Spleen (tissue), 3 donors: ENCODE results near the gene GATAD2A.

Experiments used
- POLR2A ChIP-seq, 3 donors: fragments of 450-650 bp; IDR thresholded peaks; one replicate each; pipeline ENCODE4 v1.5.1; 2017; ENCODE audit warnings: antibody characterized with exemption in 3 of 3, mild to moderate bottlenecking in 1 of 3
- POLR2AphosphoS5 ChIP-seq, 3 donors: sonication (generic); formaldehyde crosslinking; IDR thresholded peaks; one replicate each; pipeline ENCODE4 v1.5.1; 2017; ENCODE audit warnings: antibody characterized with exemption in 3 of 3

DNA sequence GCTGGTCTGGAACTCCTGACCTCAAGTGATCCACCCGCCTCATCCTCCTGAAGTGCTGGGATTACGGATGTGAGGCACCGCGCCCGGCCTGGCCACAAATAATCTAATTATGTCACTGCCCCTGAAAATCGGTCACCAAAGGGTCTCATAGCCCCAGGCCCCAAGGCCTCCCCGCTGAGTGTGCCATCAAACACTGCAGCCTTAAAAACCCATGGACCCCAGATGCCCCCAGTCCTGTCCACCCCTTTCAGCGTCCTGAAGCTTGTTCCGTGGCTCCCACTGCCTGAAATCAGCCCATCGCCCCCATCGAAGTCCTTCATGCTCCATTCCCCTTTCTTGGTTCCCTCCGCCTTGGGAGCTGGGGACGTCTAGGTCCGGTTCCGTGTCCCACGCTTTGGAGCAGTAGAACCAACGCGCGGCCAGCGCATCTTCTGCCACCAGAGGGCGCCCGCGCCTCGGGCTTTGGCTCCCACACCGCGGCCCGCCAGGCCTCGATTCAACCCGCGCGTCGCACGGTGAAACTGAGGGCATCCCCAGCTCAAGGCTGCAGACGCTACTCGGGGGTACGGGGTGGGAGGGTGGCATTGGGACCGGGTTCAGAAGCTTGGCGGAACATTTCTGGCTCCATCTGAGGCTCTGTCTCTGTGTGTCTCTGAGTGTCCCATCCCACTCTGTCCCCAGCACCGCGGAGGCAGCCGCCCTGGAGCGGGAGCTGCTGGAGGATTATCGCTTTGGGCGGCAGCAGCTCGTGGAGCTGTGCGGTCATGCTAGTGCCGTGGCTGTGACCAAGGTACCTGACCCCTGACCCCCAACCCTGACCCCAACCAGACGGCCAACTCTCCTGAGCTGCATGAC lies 126.7 kb downstream of the GATAD2A start:
- peak; percentile 69 to 86 (median 76) for TF ChIP-seq POLR2AphosphoS5 (IDR thresholded peaks at IDR 0.05)
- no peak for TF ChIP-seq POLR2A (IDR thresholded peaks at IDR 0.05)
